ENCODE data around the gene UNC79. TPM values are rescaled to one million over a fixed set of nuclear protein-coding genes. Genes with fewer than 3 reads are reported as not detected.

UNC79 gene
- total and polyA plus RNA-seq, 2 donors from 2014 or later, result 0.56 to 0.79 TPM

DNA sequence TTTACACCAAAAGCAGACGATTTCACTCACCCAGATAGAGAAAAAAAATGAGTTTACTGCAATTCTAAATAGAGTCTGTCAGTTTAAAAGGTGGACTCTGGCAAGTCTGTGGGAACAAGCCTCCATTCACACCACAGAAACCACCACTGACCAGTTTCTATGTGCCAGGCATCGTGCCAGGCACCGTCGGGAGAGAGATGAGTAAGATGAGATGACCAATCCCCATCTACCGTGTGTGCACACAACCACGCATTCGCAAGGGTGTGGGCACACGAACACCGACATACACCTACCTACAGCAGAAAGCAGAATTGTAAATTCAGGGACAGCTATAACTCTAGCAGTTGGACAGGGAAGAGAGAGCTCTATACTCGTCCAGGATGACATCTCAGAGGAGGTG is 299.3 kb downstream of the UNC79 start:
- H3K36me3 ChIP-seq (ENCODE audit: control insufficient read depth in 2 of 3, insufficient read depth in 3 of 3, low read length in 3 of 3), result no peaks in the 10 kb centered on the region
- no peaks in the 10 kb centered on the region for H3K27me3 ChIP-seq (ENCODE audit: control insufficient read depth, insufficient read depth, low read length)
- no peak for FAIRE-seq
- no peaks in the 10 kb centered on the region for H3K4me1 ChIP-seq (ENCODE audit: control insufficient read depth in 2 of 3, insufficient read depth in 2 of 3, low read depth in 1 of 3, low read length in 3 of 3)
- no peaks in the 10 kb centered on the region for H3K9me3 ChIP-seq (ENCODE audit: control insufficient read depth in 2 of 3, insufficient read depth in 1 of 3, low read length in 3 of 3)
- intact Hi-C loops (cut with DNase I), result no loop called here
- TF ChIP-seq, protein P1, sequence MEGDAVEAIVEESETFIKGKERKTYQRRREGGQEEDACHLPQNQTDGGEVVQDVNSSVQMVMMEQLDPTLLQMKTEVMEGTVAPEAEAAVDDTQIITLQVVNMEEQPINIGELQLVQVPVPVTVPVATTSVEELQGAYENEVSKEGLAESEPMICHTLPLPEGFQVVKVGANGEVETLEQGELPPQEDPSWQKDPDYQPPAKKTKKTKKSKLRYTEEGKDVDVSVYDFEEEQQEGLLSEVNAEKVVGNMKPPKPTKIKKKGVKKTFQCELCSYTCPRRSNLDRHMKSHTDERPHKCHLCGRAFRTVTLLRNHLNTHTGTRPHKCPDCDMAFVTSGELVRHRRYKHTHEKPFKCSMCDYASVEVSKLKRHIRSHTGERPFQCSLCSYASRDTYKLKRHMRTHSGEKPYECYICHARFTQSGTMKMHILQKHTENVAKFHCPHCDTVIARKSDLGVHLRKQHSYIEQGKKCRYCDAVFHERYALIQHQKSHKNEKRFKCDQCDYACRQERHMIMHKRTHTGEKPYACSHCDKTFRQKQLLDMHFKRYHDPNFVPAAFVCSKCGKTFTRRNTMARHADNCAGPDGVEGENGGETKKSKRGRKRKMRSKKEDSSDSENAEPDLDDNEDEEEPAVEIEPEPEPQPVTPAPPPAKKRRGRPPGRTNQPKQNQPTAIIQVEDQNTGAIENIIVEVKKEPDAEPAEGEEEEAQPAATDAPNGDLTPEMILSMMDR (IDR thresholded peaks at IDR 0.05; ENCODE audit: borderline replicate concordance, extremely low read depth, insufficient read depth), result no peak
- H3K4me3 ChIP-seq (ENCODE audit: low read length in 3 of 3), result no peak overlapping the region
- DNase-seq, result no peak
- no peak overlapping the region for H3K9ac ChIP-seq (ENCODE audit: low read length in 3 of 3)
- H3K27ac ChIP-seq (ENCODE audit: low read depth in 2 of 2, low read length in 2 of 2), result no peak overlapping the region

DNA sequence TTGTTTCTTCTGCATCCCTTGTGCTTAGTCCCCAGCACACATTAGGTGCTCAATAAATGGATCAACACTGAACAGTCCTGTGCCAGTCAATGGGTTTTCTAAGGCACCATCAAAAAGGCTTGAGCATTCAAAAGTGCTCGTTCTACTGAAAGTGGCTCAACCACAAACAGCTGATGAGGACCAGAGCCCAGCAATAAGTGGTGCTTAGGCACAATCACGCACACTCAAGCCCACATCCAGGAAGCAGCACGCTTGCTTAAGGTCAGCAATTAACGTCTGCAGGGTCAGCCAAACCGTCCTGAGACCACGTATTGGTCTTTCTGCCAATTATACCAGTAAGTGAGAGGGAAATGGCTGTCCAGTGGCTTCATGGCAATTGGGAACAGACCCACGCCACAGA is 301.0 kb downstream of the UNC79 start:
- intact Hi-C loops (cut with DNase I), result no loop called here
- H3K9me3 ChIP-seq (ENCODE audit: control insufficient read depth in 2 of 3, insufficient read depth in 1 of 3, low read length in 3 of 3), result no peaks in the 10 kb centered on the region
- no peak overlapping the region for H3K4me3 ChIP-seq (ENCODE audit: low read length in 3 of 3)
- no peak overlapping the region for H3K9ac ChIP-seq (ENCODE audit: low read length in 3 of 3)
- H3K27ac ChIP-seq (ENCODE audit: low read depth in 2 of 2, low read length in 2 of 2), result no peak overlapping the region
- H3K4me1 ChIP-seq (ENCODE audit: control insufficient read depth in 2 of 3, insufficient read depth in 2 of 3, low read depth in 1 of 3, low read length in 3 of 3), result no peaks in the 10 kb centered on the region
- no peaks in the 10 kb centered on the region for H3K36me3 ChIP-seq (ENCODE audit: control insufficient read depth in 2 of 3, insufficient read depth in 3 of 3, low read length in 3 of 3)
- no peak for DNase-seq
- no peak for FAIRE-seq
- TF ChIP-seq, protein P1 (IDR thresholded peaks at IDR 0.05; ENCODE audit: borderline replicate concordance, extremely low read depth, insufficient read depth), result no peak
- H3K27me3 ChIP-seq (ENCODE audit: control insufficient read depth, insufficient read depth, low read length), result no peaks in the 10 kb centered on the region

DNA sequence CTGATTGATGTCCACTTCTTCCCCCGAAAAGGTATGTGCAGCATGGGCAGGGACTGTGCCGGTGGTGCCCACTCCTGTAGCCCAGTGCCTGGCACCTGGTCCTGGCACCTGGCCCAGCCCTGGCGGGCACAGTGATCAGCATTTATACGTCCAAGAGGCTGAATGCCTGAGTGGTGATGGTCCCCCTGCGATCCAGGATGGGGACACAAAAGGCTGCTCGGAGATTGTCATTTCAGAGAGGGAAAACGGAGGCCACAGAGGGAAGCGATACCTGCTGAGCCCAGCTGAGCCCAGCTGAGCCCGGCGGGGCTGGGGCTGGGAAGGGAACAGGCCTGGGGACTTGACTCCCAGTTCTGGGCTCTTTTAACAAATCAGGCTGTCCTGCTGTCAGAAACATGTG is 301.8 kb downstream of the UNC79 start:
- no peak overlapping the region for H3K27ac ChIP-seq (ENCODE audit: low read depth in 2 of 2, low read length in 2 of 2)
- FAIRE-seq (no peak), DNase-seq (no peak)
- TF ChIP-seq, protein P1 (IDR thresholded peaks at IDR 0.05; ENCODE audit: borderline replicate concordance, extremely low read depth, insufficient read depth), result no peak
- H3K27me3 ChIP-seq (ENCODE audit: control insufficient read depth, insufficient read depth, low read length), result no peaks in the 10 kb centered on the region
- H3K9ac ChIP-seq (ENCODE audit: low read length in 3 of 3), result no peak overlapping the region
- H3K36me3 ChIP-seq (ENCODE audit: control insufficient read depth in 2 of 3, insufficient read depth in 3 of 3, low read length in 3 of 3), result no peaks in the 10 kb centered on the region
- no peaks in the 10 kb centered on the region for H3K4me1 ChIP-seq (ENCODE audit: control insufficient read depth in 2 of 3, insufficient read depth in 2 of 3, low read depth in 1 of 3, low read length in 3 of 3)
- intact Hi-C loops (cut with DNase I), result no loop called here
- no peak overlapping the region for H3K4me3 ChIP-seq (ENCODE audit: low read length in 3 of 3)
- no peaks in the 10 kb centered on the region for H3K9me3 ChIP-seq (ENCODE audit: control insufficient read depth in 2 of 3, insufficient read depth in 1 of 3, low read length in 3 of 3)

DNA sequence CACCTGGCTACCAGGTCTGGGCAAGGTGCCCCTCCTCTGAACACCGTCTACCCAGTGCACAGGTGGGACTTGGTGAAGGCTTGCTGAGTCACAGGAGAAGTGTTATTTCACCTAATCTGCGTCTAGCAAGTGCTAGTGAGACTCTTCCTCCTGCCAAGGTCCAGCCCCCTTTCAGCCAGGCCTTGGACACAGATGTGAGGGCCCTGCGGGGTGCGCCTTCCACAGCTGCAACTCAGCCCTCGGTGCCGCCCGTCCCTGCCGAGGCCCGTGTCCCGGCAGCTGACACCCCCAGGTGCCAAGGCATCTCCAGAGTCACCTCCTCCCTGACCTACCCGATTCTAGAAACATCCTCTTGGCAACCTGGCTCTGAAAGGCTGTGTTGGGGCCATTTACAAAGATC is 302.5 kb downstream of the UNC79 start:
- no peaks in the 10 kb centered on the region for H3K9me3 ChIP-seq (ENCODE audit: control insufficient read depth in 2 of 3, insufficient read depth in 1 of 3, low read length in 3 of 3)
- no peak overlapping the region for H3K4me3 ChIP-seq (ENCODE audit: low read length in 3 of 3)
- H3K36me3 ChIP-seq (ENCODE audit: control insufficient read depth in 2 of 3, insufficient read depth in 3 of 3, low read length in 3 of 3), result no peaks in the 10 kb centered on the region
- FAIRE-seq (no peak), DNase-seq (no peak)
- intact Hi-C loops (cut with DNase I), result no loop called here
- H3K4me1 ChIP-seq (ENCODE audit: control insufficient read depth in 2 of 3, insufficient read depth in 2 of 3, low read depth in 1 of 3, low read length in 3 of 3), result no peaks in the 10 kb centered on the region
- TF ChIP-seq, protein P1 (IDR thresholded peaks at IDR 0.05; ENCODE audit: borderline replicate concordance, extremely low read depth, insufficient read depth), result no peak
- no peaks in the 10 kb centered on the region for H3K27me3 ChIP-seq (ENCODE audit: control insufficient read depth, insufficient read depth, low read length)
- no peak overlapping the region for H3K9ac ChIP-seq (ENCODE audit: low read length in 3 of 3)
- H3K27ac ChIP-seq (ENCODE audit: low read depth in 2 of 2, low read length in 2 of 2), result no peak overlapping the region
